Small intestine (tissue), 7 donors: ENCODE measurements around the gene GRAMD1A. TPM values are rescaled to one million over a fixed set of nuclear protein-coding genes. Genes with fewer than 3 reads are reported as not detected.
"Not testable (repeated sequence)": the region's sequence is repeated elsewhere in the genome, so short reads cannot be mapped to it uniquely, and the experiment has no call there.

ENCODE experiments used
- DNase-seq, 2 donors: peaks; one replicate each; pipeline versions ENCODE4 v3.0.0 to v3.0.0-alpha.2; 2013
- FAIRE-seq: peaks from 2 replicates; lab custom pipeline; 2012; peaks lifted over from hg19 to GRCh38; lab: Jason Lieb, UNC
- H3K27ac ChIP-seq, 3 donors: one replicate each; pipeline ENCODE4 v1.5.1; 2013; ENCODE audit warnings: low read length in 2 of 3, mild to moderate bottlenecking in 2 of 3, control low read depth in 1 of 3, inconsistent platforms in 1 of 3, low read depth in 1 of 3, moderate library complexity in 1 of 3
- H3K27me3 ChIP-seq, 3 donors: one replicate each; pipeline ENCODE4 v1.6.1; 2013; ENCODE audit warnings: low read length in 3 of 3, inconsistent platforms in 1 of 3; ENCODE audit not compliant: control insufficient read depth in 3 of 3, insufficient read depth in 3 of 3
- H3K36me3 ChIP-seq, 3 donors: one replicate each; pipeline ENCODE4 v1.6.1; 2013; ENCODE audit warnings: low read length in 3 of 3, inconsistent platforms in 1 of 3, low read depth in 1 of 3, mild to moderate bottlenecking in 1 of 3, moderate library complexity in 1 of 3; ENCODE audit not compliant: control insufficient read depth in 3 of 3, insufficient read depth in 2 of 3
- H3K4me1 ChIP-seq, 3 donors: one replicate each; pipeline ENCODE4 v1.6.1; 2013; ENCODE audit warnings: low read length in 2 of 3, inconsistent platforms in 1 of 3, low read depth in 1 of 3, mild to moderate bottlenecking in 1 of 3, moderate library complexity in 1 of 3; ENCODE audit not compliant: control insufficient read depth in 3 of 3, insufficient read depth in 2 of 3
- H3K4me3 ChIP-seq, 3 donors: one replicate each; pipeline ENCODE4 v1.5.1; 2013; ENCODE audit warnings: low read length in 3 of 3, control low read depth in 1 of 3, inconsistent platforms in 1 of 3, low read depth in 1 of 3, mild to moderate bottlenecking in 1 of 3, moderate library complexity in 1 of 3
- H3K9me3 ChIP-seq, 2 donors: one replicate each; pipeline ENCODE4 v1.6.1; 2013; ENCODE audit warnings: low read depth in 1 of 2, low read length in 1 of 2; ENCODE audit not compliant: control insufficient read depth in 2 of 2, insufficient read depth in 1 of 2
- WGBS, 3 donors: extraction: QIAGEN DNeasy Blood & Tissue Kit; methylation state at CpG; one replicate each; pipeline ENCODE4 v1.1.7; 2013; 5-methylcytosine and 5-hydroxymethylcytosine counted together
- polyA plus RNA-seq, 4 donors: library from polyadenylated mRNA; stranded (reverse) in 3 of 4; unstranded in 1 of 4; fragments of 200-250 nt in 3 of 4; fragments of 120-200 nt in 1 of 4; gene quantifications; one replicate each; pipeline versions ENCODE4 v1.2.1 to v1.2.3, GENCODE V29; 2013
- donor health status: healthy with polysubstance abuse.
- donor health status: control.
- donor health status: control.
- donor health status: Bipolar disorder and iron deficiency.
- donor health status: healthy.

GRAMD1A gene
- polyA plus RNA-seq, 4 donors: 2.0 to 47.0 (median 22.3) TPM

GRCh38 chr19:34994643-34995541 lies 5.2 kb upstream of the GRAMD1A start:
- no peak overlapping the region for H3K4me3 ChIP-seq
- H3K4me1 ChIP-seq: peaks cover 2 to 22% (median 6%) of the 10 kb centered on the region in 3 donors
- H3K27me3 ChIP-seq: no peaks in the 10 kb centered on the region
- peak in 1 of 2 donors; percentile 61 for DNase-seq
- H3K9me3 ChIP-seq: peaks cover 0 to 10% of the 10 kb centered on the region in 2 donors
- peak overlapping the region in 1 of 3 donors; percentile 66 for H3K27ac ChIP-seq
- H3K36me3 ChIP-seq: no peaks in the 10 kb centered on the region
- 35 to 67% (median 42%) methylated on average over 17 of the region's 17 CpGs for WGBS, 3 donors
- FAIRE-seq: no peak

GRCh38 chr19:34995551-34995950 lies 4.6 kb upstream of the GRAMD1A start:
- no peaks in the 10 kb centered on the region for H3K36me3 ChIP-seq
- no peak overlapping the region for H3K4me3 ChIP-seq
- FAIRE-seq (no peak), DNase-seq (peak in 1 of 2 donors; percentile 41)
- peaks cover 0 to 10% of the 10 kb centered on the region in 2 donors for H3K9me3 ChIP-seq
- H3K27ac ChIP-seq: peak overlapping the region in 1 of 3 donors; percentile 66
- H3K27me3 ChIP-seq: no peaks in the 10 kb centered on the region
- H3K4me1 ChIP-seq: peaks cover 2 to 23% (median 6%) of the 10 kb centered on the region in 3 donors
- WGBS, 3 donors: 41 to 79% (median 62%) methylated on average over 7 to 8 of the region's 8 CpGs

GRCh38 chr19:34997071-34997617 lies 3.0 kb upstream of the GRAMD1A start:
- Histone ChIP-seq H3K4me3 (no peak overlapping the region), H3K27ac (peak overlapping the region in 1 of 3 donors; percentile 75), H3K9me3 (peaks cover 0 to 10% of the 10 kb centered on the region in 2 donors), H3K36me3 (peaks cover 0 to 3% (median 0%) of the 10 kb centered on the region in 3 donors), H3K27me3 (no peaks in the 10 kb centered on the region), H3K4me1 (peaks cover 2 to 23% (median 6%) of the 10 kb centered on the region in 3 donors)
- no peak for DNase-seq
- FAIRE-seq: no peak
- 60 to 74% (median 60%) methylated on average over 8 of the region's 8 CpGs for WGBS, 3 donors

GRCh38 chr19:34998224-34998623 lies 1.9 kb upstream of the GRAMD1A start:
- H3K27ac ChIP-seq, DNase-seq, H3K9me3 ChIP-seq, H3K4me3 ChIP-seq, FAIRE-seq, H3K27me3 ChIP-seq: not testable (repeated sequence)
- WGBS, 3 donors: 90 to 91% (median 91%) methylated on average over 6 to 7 of the region's 7 CpGs
- Histone ChIP-seq H3K4me1 (peaks cover 2 to 31% (median 6%) of the 10 kb centered on the region in 3 donors), H3K36me3 (peaks cover 0 to 12% (median 0%) of the 10 kb centered on the region in 3 donors)

- peaks cover 2 to 37% (median 6%) of the 10 kb centered on the region in 3 donors for H3K4me1 ChIP-seq
- H3K27me3 ChIP-seq: no peaks in the 10 kb centered on the region
- peak in 1 of 2 donors; percentile 39 for DNase-seq
- FAIRE-seq: no peak
- peaks cover 0 to 10% of the 10 kb centered on the region in 2 donors for H3K9me3 ChIP-seq
- peak overlapping the region; percentile 86 to 99 (median 98) for H3K27ac ChIP-seq
- H3K4me3 ChIP-seq: peak overlapping the region in 2 of 3 donors; percentile 70 to 82
- 31 to 40% (median 39%) methylated on average over 13 of the region's 13 CpGs for WGBS, 3 donors
- peaks cover 0 to 17% (median 0%) of the 10 kb centered on the region in 3 donors for H3K36me3 ChIP-seq
Observed at GRCh38 chr19:34998777-34999497, 1.2 kb upstream of the GRAMD1A start.

- Histone ChIP-seq H3K27ac (peak overlapping the region; percentile 86 to 98 (median 92)), H3K9me3 (peaks cover 0 to under 1% of the 10 kb centered on the region in 2 donors), H3K36me3 (peaks cover 0 to 28% (median 0%) of the 10 kb centered on the region in 3 donors), H3K4me3 (peak overlapping the region in 2 of 3 donors; percentile 70 to 88), H3K27me3 (no peaks in the 10 kb centered on the region), H3K4me1 (peaks cover 0 to 41% (median 11%) of the 10 kb centered on the region in 3 donors)
- no peak for DNase-seq
- no peak for FAIRE-seq
- 0 to 1% (median 1%) methylated on average over 9 to 37 of the region's 37 CpGs for WGBS, 3 donors
Observed at GRCh38 chr19:35000338-35000646, 169 bp downstream of the GRAMD1A start.

GRCh38 chr19:35000647-35001501 lies 751 bp downstream of the GRAMD1A start:
- Histone ChIP-seq H3K27ac (peak overlapping the region; percentile 75 to 94 (median 92)), H3K27me3 (no peaks in the 10 kb centered on the region), H3K36me3 (peaks cover 0 to 34% (median 0%) of the 10 kb centered on the region in 3 donors), H3K4me3 (peak overlapping the region; percentile 63 to 88 (median 70)), H3K4me1 (peaks cover 0 to 47% (median 11%) of the 10 kb centered on the region in 3 donors), H3K9me3 (no peaks in the 10 kb centered on the region)
- peak; percentile 63 to 73 for DNase-seq
- 1 to 3% (median 2%) methylated on average over 35 to 46 of the region's 46 CpGs for WGBS, 3 donors
- no peak for FAIRE-seq
